Inflammatory macrophage (primary cell): ENCODE results near the gene OR5AL1.
"Not testable (repeated sequence)": the region's sequence is repeated elsewhere in the genome, so short reads cannot be mapped to it uniquely, and the experiment has no call there.

Source experiments
- DNase-seq, 2 donors: peaks; one replicate each; pipeline ENCODE4 v3.0.0-alpha.2; 2020 to 2022
- total RNA-seq, 18 experiments: gene quantifications; one replicate each; lab custom pipeline; 2026; ENCODE audit warnings: mixed read lengths in 6 of 18, inconsistent platforms in 2 of 18; lab: John Stamatoyannopoulos, UW

OR5AL1 gene
- total RNA-seq, result 0 to 0.03 (median 0) reads per million in 18 experiments

DNA sequence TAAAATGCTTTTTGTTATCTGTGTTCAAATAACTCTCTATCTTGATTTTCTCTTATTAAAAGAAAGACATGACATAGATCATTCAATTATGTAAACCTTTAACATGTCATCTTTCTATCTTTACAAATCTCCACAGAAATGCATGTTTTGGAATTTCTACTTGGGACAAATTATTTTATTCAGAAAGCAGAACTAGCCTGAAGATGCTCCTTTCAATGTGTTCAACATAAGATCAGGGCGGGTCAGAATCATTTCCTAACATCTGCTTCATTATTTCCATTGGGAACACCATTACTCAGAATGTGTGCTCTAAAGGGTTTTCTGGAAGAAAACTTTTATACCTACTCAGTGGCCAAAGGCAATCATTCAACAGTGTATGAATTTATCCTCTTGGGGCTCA is at the start of gene OR5AL1:
OR5AL1 (plus strand) TSS at position 301 of the 400 bp plus-strand sequence.
- DNase-seq, result no peak

DNA sequence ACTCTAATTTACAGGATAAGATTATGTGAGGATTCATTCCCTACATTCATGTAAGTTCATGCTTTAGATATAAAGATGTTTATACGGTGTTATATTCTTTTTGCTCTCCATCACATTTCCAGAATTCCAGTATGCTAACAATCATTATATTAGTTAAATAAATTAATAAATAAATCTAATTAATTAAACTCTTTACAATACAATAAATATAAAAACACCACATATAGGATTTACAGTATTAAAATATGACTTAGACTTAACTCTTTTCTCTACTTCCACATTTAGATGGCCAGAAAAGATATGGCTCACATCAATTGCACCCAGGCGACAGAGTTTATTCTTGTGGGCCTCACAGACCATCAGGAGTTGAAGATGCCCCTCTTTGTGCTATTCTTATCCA is 37.2 kb upstream of the OR5AL1 start, which contains the start of gene OR8U1:
OR8U1 (plus strand) TSS at position 301 of the 400 bp plus-strand sequence; CDS start at position 301, 0 bp downstream.
- no peak for DNase-seq

DNA sequence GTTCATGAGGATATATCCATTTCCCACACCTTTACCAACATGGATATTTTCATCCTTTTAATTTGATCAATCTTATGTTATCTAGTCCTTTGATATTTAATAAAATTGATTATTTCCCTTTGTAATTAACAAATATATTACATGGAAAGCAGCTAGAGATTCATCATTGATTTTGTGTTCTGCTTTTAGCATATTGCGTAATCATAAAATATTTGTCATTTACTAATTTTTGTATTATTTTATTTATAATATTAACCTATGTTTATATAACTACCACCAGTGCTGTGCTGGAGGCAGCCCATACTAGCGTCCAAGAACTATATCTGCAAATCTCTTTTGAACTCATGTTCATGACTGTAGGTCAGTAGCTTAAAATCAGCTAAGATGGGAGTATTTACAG is 32.4 kb upstream of the OR5AL1 start:
- DNase-seq, result no peak

DNA sequence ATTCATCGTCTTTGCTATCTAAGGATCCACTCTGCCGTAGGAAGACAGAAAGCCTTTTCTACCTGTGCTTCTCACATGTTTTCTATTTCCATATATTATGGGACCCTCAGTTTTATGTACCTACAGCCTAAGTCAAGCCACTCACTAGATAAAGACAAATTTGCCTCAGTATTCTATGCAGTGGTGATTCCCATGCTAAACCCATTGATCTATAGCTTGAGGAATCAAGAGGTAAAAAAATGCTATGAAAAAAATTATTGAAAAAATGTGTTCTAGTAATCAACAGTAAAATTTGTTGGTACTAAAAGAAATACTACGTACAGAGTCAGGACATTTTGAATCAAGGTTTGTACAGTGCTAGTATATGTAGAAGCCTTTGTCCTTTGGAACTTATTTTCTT is 18.1 kb upstream of the OR5AL1 start:
- DNase-seq, result no peak

DNA sequence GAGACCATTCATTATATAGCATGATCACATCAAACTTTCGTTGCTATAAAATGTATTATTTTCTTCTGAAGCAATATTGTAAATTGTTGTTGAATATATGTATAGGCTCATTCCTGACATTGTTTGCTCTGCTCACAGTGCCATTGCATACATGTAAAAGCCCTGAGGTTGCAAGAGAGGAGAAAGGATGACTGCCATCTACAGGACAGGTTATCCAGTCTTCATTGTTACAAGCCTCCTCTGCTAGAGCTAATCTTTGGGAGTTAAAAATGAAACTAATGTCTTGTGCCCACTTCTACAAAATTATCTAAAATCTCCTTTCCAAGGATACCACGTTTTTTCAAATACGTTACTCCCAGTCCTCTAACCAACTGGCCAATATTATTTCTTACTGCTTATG is 16.4 kb upstream of the OR5AL1 start:
- no peak for DNase-seq

DNA sequence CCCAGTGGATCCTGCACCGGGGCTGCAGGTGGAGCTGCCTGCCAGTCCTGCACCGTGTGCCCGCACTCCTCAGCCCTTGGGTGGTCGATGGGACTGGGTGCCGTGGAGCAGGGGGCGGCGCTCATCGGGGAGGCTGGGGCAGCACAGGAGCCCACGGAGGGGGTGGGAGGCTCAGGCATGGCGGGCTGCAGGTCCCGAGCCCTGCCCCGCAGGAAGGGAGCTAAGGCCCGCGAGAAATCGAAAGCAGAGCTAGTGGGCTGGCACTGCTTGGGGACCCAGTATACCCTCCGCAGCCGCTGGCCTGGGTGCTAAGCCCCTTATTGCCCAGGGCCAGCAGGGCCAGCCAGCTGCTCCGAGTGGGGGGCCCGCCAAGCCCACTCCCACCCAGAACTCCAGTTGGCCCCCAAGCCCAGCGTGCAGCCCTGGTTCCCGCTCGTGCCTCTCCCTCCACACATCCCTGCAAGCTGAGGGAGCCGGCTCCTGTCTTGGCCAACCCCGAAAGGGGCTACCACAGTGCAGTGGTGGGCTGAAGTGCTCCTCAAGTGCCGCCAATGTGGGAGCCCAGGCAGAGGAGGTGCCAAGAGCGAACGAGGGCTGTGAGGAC is 10.5 kb upstream of the OR5AL1 start:
- DNase-seq, result not testable (repeated sequence)

DNA sequence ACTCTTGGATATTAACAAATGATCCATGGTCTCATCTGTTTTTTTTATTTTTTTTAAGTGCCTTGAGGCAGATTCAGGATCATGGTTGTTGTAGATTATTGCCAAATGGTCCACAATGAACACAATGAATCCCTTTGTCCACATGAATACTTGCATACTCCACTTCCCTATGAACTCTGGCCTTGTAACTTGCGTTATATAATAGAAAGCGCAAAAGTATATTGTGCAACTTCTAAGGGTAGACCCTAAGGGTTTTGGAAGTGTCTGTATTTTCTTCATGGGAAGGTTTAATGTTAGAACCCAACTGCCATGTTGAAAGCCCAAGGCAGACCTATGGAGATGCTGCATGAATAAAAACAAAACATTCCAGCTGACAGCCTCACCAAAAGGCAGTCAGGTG is 8.1 kb upstream of the OR5AL1 start:
- DNase-seq, result no peak

DNA sequence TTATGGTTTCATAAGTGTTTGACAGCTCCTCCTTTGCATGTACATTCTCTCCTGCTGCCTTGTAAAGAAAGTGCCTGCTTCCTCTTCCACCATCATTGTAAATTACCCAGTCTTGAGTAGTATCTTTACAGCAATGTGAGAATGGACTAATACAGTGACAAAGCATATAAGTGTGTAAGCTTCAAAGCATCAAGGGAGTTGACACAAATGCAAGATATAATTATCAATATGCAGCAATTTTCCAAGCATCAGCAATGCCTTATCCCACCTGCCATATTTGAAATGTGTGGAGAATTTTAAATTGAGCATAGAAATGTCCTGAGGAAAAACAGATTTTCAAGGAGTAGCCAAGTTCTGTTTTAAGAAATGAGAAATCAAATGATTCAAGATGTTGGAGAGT is 1.7 kb upstream of the OR5AL1 start:
- no peak for DNase-seq

DNA sequence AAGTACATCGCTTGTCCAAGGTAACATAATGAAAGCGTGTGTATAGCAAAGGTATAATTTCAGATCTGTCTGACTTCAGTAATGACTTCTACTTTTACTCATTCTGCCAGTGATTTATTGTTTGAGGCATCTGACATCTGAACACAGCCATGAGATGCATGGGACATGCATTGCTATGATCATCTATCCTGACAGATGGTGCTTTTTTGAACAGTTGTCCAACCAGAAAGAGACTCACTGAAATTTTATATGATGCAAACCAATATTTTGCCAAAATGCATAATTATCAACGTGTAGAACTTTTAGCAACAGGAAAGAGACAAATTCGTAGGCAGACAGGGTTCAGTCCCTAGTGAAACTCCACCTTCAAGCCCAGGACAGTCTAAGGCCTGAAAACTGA is 41.0 kb downstream of the OR5AL1 start:
- no peak for DNase-seq

DNA sequence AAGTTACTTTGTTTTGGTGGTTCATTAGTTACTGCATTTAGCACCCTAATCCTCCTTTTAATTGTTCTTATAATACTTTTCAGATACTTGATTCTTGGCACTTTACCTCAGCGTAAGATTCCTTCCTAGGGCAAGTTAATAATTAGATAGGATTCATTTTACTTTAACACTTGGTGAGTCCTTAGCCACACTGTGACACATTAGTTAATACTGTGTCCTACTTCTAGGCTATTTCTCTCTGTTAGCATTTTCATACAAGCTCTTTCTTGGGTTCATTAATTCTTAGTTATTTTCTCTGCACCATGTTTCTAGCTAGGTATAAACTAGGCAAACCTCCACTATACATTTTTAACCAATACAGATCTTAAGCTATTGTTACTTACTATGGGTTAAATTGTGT is 44.6 kb downstream of the OR5AL1 start:
- no peak for DNase-seq
